ENCODE data around the gene GRIK3.

GRIK3 gene

DNA sequence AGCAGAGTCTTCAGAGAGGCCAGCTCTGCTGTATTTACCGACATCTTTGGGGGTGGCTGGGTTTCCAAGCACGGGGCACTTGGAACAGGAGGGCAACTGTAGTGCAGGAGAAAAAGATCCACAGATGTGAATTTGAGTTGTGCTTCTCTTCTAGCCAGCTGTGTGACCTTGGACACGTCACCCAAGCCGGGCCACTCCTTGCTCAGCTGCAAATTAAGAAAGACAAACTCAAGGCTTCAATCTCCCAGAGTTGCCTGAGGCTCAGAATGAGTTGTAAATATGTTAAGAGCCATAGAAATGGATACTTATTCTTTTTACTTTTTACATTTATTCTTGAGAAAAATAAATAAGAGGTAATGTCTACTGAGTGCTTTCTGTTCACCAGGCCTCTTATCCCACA lies 24.3 kb downstream of the GRIK3 start:
- DNase-seq, result no peak

DNA sequence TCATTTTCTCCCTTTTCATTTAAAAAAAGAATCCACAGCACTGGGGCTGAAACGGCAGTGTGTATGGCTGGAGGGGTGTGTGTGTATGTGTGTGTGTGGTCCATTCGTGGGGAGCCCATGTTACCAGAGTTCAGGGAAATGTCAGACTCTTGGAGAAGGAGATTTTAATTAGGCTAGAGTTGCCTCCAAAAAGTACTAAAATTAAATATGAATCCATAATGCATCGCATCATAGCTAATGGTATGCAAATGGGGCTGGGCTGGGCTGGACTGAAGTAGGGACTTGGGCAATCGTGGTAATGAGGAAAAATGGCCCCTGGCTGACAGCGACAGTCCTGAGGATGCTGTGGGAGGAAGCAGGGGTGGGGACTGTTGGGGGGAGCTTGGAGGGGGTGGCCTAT lies 24.8 kb downstream of the GRIK3 start:
- no peak for DNase-seq

DNA sequence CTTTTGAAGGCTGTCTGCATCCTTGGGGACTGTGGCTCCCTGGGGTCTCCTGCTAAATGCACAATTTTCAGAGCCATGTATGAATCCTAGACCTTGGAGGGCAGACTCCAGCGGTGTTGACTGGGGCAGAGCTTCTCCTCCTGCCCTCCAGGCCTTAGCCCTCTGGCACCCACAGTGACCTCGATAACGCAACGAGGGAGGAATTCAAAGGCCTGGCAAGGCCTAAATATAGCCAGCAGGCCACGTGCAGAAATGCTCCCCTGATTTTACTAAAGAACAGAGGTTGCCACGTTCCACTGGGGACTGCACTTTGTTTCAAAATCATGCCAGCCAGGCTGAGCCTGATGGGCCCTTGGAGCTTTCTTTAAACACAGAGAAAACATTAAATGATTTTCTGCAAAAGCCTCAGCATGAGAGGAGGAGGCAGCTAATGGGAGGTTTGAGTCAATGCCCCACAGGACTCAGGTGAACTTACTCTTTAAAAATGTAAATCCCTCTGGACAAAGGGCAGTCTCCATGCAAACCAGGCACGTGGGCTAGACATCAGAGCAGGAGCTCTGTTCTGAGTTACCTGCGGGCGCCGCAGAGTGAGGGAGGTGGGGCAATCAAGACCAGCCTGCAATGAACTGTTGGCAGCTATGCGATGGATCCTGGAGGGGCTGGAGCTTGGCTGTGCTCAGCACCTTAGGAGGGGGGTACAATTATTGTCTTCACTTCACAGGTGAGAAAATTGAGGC lies 28.0 kb downstream of the GRIK3 start:
- no peak for DNase-seq

DNA sequence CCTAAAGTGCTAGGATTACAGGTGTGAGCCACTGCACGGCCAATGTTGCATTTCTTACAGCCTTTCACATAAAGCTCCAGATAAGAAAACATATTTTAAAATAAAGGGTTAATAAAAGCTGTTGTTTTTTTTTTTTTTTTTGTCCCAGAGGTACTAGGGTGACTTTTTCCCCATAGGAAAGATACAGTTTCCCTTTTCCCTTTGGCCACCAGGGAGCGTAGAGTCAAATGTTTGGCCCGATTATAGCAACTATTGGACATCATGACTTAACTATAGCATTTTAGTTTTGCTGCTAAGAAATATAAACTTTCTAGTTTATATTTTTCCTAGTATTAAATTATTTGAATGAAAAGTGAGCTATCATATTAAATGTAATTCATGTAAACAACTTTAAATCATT lies 31.4 kb downstream of the GRIK3 start:
- no peak for DNase-seq

DNA sequence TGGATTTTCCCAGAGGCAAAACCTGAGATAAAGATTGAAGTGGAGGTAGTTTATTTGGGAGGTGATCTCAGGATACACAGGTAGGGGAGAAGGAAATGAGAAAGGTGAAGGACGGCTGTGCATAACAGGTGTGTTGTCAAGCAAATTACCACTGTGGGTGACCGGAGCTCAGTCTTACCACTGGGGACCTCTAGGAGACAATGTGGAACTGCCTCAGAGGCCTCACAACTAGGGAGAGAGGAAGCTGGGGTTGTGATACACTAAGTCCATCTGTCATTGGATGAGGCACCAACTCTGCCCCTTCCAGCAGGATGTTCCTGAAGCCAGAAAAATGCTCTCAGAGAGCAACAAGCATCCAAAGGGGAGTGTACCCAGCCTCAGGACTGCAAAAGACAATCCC lies 32.6 kb downstream of the GRIK3 start:
- no peak for DNase-seq

DNA sequence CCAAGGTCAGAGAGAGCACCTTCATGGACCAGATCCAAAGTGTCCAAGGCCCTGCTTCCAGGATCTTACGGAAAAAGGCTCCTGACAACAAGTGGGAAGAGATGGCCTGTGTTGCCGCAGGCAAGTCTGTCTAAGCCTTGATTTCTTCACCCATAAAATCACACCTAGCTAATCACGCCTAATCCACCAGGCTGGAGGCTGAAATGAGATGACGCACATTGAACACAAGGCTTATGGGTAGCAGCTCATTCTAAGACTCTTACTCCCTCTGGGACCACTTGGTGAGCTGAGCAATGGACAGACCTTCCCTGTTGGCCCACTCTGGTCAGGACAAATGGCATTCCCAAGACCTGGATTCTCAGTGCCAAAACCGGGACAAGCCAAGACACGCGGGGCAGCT lies 38.2 kb downstream of the GRIK3 start:
- DNase-seq, result no peak

DNA sequence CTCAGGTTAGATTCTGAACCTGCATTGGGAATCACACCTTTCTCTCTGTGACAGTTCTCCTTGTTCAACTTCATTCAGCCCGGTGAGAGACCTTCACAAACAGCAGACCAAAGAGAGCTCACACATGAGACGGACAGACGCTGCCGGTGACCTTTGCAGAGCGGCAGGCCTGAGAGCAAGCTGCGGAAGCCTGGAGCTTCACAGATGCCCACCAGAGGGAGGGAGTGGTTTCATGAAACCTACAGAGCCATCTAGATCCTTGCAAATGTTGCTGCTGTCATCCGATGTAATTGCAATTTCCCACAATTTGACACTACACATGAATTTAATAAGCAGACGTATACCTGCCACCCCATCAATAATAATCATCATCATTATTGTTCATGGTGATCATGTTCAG lies 39.4 kb downstream of the GRIK3 start:
- DNase-seq, result no peak

DNA sequence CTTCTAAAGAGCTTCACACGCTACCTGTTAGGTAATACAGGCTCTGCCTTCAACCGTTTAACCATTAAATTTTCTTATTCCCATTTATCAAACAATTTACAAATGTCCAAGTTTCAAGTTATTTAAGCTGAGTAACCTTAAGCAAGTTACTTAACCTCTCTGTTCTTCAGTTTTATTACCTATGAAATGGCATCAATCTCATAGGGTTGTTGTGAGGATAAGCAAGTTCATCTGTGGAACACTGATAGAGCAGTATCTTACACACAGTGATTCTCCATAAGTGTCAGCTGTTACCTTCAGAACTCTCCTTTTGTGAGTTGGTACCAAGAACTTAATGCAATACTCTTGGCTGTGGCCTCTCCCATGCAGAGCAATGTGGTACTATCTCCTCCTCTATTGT lies 40.0 kb downstream of the GRIK3 start:
- DNase-seq, result no peak

DNA sequence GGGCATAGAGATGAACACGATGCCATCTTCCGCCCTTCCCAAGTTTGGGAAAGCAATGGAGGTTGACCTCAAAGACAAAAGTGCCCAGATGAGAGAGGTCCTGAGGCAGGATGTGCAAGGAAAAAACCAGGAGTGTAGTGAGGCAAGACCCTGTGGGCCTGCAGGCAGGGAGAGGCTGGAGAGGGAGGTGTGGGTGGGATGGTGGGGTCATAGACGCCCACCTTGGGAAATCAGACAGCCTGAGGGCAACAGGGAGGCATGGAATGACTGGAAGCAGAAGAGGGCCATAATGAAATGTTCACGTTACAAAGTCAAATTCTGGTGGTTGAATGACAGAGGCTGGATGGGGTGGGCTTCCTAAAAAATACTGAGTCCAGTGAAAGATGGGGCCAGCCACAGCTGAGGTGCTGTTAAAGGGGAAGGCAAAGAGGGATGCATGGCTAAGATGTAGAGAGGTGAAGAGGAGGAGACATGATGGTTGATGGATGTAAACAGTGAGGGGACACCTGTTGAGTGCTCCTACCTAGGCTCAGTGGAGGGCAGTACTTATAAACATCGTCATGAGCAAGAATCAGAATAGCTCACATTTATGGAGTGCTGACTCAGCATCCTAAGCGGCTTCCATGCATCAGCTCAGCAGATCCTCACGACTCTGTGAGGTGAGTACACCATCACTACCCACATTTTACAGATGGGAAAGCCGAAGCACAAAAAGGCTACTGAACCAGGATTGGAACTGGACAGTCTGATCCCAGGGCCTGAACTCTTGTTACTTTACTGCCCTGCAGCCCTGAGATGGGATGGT lies 42.0 kb downstream of the GRIK3 start:
- no peak for DNase-seq

DNA sequence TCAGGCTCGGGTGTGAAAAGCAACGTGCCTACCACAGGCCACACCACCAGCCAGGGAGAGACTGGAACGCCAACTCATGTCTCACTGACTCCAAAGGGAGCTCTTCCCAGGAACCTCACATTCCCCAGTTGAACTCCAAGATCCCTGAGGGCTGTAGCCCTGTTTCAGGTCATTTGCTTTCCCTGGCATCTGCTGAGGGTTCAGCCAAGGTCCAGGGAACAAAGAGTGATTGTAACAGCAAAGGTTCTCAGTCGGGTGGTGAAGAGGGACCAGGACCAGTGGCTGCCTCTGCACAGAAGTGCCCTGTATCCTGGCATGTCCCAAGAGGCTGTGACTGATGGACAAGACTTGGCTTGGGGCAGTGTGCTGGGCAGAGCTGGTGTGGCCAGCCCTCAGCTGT lies 42.8 kb downstream of the GRIK3 start:
- no peak for DNase-seq

DNA sequence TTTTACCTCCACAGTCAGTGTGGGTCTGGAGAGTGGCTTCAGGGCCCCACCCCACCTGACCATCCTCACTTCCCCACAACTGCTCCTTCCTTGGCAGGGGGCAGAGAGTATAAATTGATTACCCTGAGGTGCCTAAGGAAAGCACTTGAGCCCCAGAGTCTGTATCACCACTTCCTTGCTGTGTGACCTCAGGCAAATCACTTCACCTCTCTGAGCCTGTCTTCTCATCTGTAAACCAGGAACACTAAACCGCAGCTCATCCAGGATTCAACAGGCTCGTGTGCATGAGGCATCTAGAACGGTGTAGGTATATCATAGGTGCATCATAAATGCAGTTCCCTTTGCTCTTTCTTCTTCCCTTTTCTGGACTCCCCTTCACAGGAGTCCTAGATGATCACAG lies 43.4 kb downstream of the GRIK3 start:
- no peak for DNase-seq

DNA sequence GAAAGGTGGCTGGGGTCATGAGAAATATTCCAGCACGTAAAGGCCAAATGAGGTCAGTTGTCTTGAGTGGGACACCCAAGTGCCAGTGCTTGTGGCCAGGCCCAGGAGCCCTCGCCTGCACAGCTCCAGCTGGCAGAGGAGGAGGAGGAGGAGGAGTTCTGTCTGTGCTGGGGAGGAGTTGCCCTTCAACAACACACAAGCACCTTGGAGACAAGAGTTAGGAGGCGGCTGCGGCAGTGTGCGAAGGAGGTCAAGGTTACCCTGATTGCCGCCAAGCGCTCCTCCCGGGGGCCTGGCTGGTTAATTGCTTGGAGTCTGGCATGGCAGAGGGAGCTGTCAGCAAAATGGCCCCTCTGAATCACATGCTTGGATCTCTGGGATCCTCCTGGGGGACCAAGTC lies 45.1 kb downstream of the GRIK3 start:
- no peak for DNase-seq

DNA sequence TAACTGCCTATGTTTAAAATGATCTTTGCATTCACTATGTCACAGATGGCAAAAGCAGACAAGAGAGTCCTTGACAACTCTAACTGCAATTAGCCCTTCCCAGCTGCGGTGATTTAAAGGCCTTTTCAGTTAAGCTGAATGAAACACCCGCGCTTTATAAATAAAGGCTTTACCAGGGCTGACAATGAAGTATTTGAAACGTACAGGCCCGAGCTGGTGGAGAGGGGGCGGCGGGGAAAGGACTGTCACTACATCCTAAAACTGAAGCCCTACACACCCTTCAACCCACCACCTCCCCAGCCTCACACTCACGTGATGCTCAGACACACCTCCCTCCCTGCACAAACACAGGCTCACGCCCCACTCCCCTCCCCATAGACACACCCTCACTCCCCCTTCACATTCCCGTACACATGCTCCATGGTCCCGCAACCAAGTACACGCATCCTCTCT lies 45.5 kb downstream of the GRIK3 start:
- DNase-seq, result no peak

DNA sequence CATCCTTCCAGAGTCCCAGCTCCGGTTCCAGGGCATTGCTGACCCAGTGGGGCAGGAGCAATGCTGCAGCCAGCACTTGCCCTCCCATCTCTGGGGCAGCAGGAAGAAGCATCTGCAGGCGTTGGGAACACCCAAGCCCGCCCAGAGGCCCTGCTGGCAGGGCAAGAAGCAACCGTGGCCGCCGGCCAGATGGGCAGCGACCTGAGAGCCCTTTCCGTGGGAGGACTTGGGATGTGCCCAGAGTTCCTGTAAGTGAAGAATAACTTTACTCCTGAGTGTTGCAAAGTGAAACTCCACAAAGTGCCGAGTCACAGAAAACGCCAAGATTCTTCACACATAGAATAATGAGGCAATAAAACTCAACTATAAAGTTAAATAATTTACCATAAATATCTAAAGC lies 46.0 kb downstream of the GRIK3 start:
- no peak for DNase-seq

DNA sequence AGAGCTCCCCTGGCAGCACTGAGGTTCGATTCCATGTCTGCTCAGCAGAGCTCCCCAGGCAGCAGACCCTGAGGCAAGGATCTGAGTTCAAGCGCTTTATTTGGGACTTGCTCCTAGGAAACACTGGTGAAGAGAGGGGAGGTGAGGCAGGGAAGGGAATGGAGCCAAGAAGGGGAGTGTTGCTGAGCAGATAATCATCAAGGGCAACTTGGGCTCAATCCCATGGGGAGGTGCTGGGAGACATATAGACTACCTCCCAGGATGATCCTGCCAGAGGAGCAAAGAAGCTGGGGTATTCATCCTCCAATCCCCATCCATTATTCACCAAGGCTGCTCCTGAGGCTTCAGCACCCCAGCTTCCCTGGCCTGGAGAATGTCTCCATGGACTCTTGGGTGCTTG lies 47.0 kb downstream of the GRIK3 start:
- DNase-seq, result no peak

DNA sequence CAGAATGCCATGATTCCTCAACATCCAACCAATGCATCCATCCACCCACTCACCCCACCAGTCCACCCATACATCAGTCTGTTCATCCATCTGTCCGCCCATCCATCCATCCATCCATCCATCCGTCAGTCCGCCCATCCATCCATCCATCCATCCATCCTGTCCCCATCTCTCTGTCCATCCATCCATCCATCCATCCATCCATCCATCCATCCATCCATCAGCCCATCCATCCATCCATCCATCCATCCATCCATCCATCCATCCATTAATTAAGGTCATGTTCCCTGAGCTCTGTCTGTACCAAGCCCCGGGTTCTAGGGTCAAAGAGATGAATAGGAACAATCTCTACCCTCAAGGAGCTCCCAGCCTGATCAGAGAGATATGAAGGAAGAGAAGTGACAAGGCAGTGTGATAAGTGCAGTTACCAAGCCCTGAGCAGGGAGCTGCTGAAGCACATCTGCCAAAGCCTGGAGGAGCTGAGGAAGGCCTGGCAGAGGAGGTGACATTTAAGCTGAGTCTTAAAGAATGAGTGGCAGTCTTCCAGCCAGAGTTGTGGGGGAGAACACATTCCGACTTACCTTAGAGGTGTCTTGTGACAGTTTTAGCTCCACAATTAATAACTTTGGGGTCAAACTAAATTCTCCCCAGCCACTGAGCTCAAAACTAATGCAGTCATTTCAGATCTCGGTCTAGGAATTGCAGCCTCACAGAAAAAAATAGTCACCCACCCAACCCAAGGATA lies 47.9 kb downstream of the GRIK3 start:
- no peak for DNase-seq

DNA sequence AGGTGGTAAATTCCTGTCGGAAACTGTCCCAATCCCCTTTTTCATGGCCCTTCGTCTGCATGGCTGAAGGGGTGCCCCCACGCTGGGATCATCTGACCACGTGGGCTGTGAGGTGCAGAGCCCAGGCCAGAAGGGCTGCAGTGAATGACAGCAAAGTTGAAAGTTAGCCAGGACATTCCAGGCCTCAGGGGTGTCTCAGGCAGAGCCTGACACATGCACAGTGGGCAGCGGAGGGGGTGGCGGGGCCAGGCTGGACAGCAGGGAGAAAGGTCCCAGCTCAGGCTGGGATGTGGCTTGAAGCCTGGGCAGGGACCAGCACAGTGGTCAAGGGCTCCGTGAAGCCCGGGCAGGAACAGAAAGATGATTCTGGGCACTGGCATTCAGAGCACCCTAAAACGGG lies 49.6 kb downstream of the GRIK3 start:
- DNase-seq, result no peak

DNA sequence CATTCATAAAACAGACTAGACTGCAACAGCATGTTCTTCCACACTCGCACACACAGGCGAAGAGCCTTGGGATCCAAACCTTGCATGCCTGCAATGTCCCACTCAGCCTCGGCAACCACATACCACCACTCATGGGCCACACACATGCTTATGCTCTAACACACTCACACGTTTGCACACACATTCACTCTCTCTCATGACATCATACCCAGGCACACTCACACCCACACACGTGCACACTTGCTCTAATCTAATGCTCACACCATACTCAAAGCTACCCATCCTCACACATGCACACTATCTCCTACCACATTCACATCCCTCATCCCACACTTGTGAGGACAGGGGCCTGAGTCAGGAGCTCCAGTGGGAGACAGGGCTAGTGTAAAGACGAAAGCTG lies 50.3 kb downstream of the GRIK3 start:
- DNase-seq, result no peak

DNA sequence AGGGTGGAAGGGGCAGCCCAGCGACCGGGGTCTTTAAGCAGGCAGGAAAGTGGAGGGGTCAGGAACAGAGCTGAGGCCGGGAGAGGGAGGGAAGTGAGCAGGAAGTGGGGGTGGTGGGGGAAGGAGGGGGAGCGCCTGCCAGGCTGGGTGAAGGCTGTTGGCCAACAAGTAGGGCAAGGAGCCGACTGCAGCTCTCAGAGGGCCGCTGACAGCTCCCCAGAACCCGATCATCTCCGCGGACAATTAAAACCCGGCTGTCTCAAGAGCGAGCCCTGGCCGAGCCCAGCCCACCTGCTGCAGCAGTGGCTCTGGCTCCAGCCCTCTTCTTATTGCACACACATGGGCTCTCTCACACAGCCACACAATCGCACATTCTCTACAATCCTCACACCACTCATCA lies 51.6 kb downstream of the GRIK3 start:
- no peak for DNase-seq

DNA sequence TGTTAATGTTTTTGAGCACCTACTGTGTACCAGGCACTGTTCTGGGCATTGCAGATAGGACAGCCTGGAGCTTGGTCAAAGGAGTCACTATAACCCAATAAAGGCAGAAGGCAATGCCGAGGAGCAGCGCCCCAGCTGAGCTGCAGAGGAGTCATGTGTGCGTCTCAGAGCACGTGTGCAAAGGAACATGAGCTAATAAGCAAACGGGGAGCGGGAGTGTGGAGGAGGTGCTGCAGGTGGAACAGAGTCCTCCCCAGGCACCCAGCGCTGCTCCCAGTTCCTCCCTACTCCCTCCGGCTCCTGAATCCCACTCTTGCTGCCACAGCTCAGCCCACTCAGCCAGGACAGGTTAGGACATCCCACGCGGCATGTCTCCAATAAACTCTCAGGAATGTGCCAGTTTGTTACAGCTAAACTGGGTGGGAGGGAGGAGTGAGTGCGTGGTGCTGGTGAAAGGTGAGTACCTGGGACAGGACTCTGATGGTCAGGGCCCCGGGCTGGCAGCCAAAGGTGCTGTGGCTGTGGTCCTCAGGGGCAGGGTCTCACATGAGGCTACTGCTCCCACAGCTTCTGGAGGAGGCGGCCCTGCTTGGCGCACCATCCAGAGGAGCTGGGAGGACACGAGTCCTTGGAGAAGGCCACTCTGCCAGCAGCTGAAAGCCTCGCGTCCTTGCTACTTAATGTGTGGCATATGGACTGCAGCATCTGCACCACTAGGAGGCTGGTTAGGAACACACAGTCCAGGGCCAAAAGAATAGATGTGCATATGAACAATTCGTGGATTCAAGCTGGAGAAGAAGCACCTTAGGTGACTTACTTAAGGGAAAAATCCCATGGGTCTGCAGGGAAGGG lies 52.3 kb downstream of the GRIK3 start:
- DNase-seq, result no peak

DNA sequence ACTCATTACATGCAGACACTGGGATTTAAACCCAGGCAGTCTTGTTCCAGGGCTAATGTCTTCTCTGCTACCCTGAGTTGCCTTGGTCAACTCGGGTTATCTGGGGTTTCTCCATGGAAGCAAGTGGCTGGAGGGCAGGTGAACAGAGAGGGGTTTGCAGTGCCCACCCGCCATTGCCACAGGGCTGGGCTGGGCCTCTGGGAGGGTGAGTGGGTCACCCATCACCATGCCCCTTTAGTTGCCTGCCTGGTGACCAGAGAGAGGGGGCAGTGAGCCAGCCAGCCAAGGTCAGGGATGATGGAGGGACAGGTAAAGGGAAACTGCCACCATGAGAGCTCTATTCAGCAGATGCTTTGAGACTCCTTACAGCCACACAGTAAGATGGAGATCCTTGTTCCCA lies 53.2 kb downstream of the GRIK3 start:
- DNase-seq, result no peak

DNA sequence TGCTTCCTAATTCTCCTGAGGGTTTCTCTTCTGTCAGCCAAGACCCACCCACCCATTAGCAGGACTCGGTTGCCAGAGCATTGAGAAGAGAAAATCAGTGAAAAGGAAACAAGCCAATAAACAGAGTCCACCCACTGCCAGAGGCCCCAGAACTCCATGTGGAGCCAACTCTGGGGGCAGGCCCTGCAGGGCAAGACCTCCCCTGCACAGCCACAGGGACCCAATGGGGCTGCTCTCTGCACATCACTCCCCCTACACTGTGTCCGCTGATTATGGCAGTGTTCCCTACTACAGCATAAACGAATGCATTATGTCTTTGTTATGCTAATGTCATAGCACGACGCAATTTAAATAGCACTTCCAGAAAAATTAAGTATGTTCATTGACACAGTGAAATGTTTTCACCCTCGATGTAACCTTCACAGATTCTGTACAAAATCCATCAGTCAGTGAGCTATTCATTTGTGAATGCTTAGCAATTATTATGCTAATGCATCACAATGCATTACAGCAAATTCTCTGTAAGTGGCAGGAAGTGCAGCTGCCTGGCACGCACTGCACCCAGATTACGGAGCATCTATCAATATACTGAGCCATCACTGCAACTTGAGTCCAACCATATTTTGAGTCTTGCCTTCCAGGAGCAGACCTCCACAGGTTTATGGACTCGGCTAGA lies 56.4 kb downstream of the GRIK3 start:
- DNase-seq, result no peak
